22Rv1 (cell line): ENCODE data around the gene XXYLT1.

Experiments used
- H3K27ac ChIP-seq: fragments of 450-650 bp; 2 replicates; pipeline ENCODE4 v1.5.1; 2017
- ZFX ChIP-seq: fragments of 450-650 bp; IDR thresholded peaks from 2 replicates; pipeline ENCODE4 v1.6.1; 2017; ENCODE audit warnings: antibody characterized with exemption, borderline replicate concordance
- TF ChIP-seq, protein P1 (sequence below): fragments of 450-650 bp; IDR thresholded peaks from 2 replicates; pipeline ENCODE4 v1.5.1; 2017; ENCODE audit warnings: mild to moderate bottlenecking

Gene XXYLT1

DNA sequence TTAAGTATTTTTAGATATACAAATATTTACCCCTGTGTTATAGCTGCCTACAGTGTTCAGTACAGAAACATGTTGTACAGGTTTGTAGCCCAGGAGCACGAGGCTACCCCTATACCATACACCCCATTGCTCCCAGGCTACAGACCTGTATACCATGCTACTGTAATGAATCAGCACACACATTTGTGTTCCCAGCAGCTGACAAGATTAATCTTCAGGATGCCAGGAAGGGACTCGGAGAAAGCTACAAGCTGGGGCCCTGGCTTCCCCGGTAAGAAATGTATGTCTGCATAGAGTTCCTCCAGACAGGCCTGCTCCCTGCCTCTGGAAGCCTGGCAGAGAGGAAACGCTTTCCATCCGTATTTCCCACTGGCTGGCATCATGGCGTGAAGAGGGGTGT, 136.5 kb downstream of the XXYLT1 start:
- TF ChIP-seq, protein P1, sequence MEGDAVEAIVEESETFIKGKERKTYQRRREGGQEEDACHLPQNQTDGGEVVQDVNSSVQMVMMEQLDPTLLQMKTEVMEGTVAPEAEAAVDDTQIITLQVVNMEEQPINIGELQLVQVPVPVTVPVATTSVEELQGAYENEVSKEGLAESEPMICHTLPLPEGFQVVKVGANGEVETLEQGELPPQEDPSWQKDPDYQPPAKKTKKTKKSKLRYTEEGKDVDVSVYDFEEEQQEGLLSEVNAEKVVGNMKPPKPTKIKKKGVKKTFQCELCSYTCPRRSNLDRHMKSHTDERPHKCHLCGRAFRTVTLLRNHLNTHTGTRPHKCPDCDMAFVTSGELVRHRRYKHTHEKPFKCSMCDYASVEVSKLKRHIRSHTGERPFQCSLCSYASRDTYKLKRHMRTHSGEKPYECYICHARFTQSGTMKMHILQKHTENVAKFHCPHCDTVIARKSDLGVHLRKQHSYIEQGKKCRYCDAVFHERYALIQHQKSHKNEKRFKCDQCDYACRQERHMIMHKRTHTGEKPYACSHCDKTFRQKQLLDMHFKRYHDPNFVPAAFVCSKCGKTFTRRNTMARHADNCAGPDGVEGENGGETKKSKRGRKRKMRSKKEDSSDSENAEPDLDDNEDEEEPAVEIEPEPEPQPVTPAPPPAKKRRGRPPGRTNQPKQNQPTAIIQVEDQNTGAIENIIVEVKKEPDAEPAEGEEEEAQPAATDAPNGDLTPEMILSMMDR: no peak
- TF ChIP-seq ZFX: no peak
- H3K27ac ChIP-seq: no peak overlapping the region

DNA sequence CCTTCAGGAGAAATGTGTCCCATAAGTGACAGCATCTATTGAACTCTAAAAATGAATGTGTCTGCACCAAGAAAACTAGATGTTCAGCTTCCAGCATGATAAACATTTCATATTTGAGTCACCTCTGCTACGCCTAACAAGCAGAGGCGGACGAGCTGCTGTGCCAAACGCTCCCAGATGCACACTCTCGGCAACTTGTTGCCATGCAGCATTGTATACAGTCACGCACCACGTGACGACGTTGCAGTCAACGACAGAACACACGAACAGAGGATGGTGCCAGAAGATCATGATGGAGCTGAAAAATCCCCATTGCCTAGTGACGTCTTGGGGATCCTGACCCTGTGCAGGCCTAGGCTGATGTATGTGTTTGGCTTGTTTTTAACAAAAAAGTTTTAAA, 137.5 kb downstream of the XXYLT1 start:
- TF ChIP-seq ZFX: no peak
- TF ChIP-seq, protein P1: no peak
- no peak overlapping the region for H3K27ac ChIP-seq

DNA sequence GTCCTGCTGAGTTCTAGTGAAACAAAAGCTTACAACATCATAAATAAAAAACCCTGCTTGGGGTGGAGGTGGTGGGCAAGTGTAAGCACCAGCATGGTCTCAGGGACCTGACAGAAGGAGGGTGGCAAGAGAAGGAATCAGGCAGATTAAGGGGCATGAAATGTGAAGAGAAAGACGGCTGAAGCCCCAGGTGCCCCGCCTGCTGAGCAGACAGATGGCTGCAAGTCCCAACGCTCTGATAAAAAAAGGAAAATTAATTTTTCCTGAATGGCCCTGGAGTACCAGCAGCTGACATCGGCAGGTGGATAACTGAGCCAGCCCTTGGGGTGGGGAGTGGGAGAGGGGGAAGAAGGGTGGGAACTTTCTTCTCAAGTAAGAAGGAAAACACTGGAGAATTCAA, 137.9 kb downstream of the XXYLT1 start:
- no peak for TF ChIP-seq ZFX
- TF ChIP-seq, protein P1: no peak
- H3K27ac ChIP-seq: no peak overlapping the region

DNA sequence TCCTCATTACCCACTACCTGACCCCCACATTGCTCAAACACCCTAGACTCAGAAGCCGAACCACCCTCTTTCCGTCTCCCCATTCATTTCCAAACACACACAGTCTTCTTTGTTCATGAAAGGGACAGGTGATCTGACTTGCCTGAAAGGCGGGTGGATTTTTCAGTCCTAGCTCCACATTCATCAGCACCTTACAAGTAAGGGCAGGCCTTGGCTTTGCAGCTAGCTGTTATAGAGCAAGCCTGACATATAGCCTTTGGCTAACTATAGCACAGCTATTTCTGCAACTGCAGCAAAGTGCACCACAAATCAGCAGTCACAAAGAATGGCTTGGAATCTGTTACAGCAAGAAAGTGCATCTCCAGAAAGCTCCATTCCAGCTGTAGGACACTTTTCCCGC, 139.8 kb downstream of the XXYLT1 start:
- TF ChIP-seq ZFX: no peak
- TF ChIP-seq, protein P1: no peak
- no peak overlapping the region for H3K27ac ChIP-seq

DNA sequence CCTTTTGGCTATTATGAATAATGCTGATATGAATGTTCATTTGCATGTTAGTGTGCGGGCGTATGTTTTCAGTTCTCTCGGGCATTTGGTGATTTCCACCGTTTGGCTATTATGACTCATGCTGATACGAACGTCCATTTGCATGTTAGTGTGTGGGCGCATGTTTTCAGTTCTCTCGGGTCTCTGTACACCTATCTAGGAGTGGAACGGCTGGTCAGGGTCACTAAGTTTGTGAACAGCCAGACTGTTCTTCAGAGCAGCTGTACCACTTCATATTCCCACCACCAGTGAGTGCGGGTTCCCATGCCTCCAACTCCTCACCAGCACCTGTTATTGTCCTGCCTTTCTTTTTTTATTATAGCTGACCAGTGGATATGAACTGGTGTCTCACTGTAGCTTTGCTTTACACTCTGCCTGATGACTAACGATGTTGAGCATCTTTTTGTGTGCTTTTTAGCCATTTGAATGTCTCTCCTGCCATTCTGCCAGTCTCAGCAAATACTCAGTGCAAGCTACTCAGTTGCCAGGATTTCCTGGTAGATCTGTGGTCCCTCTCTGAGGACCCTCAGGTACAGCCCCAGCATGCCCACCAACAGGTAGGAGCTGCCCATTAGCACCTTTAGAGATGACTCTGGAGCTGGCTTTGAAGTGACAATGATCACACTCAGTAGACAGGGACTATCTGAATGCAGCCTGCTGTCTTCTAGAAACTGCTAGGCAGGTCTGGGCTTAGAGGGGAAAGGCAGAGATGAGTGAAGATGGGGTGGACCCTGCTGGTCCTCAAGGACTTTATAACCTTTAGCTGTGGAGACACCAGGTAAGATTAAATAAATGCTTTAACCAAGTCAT, 141.1 kb downstream of the XXYLT1 start:
- no peak overlapping the region for H3K27ac ChIP-seq
- no peak for TF ChIP-seq ZFX
- TF ChIP-seq, protein P1: no peak

DNA sequence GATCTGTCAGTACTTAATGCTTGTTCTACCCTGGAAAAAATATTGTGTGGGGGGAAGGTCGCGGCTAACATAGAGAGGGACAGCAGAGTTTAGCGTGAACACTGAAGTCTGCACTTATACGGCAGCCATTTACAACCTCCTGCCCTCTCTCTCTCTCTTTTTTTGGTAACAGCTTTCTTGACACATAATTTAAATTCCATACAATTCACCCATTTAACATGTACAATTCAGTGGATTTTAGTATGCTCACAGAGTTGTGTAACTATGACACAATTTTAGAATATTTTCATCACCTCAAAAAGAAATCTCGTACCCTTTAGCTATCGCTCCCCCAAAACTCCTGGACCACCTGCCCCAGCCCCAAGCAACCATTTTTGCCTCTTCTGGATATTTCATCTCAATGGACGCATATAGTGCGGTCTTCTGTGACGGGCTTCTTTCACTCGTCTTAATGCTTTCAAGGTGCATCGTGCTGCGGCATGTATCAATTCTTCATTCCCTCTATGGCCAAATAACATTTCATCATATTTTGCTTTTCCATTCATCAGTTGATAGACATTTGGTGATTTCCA, 141.8 kb downstream of the XXYLT1 start:
- H3K27ac ChIP-seq: no peak overlapping the region
- no peak for TF ChIP-seq ZFX
- TF ChIP-seq, protein P1: no peak
